ENCODE measurements around the gene SSRP1. TPM values are rescaled to one million over a fixed set of nuclear protein-coding genes. Genes with fewer than 3 reads are reported as not detected.
"Not testable (repeated sequence)": the region's sequence is repeated elsewhere in the genome, so short reads cannot be mapped to it uniquely, and the experiment has no call there.

The SSRP1 gene
- total RNA-seq, 1 donor from 2014 or later = 85.4 TPM

- intact Hi-C loops (cut with DNase I) = no loop called here
- no peaks in the 10 kb centered on the region for H3K27me3 ChIP-seq
- TF ChIP-seq POLR2AphosphoS5 (IDR thresholded peaks at IDR 0.05; ENCODE audit: insufficient read depth in 1 of 2, low read depth in 1 of 2) = no peak
- no peak for TF ChIP-seq CTCF (IDR thresholded peaks at IDR 0.05)
- no peak for TF ChIP-seq POLR2A (IDR thresholded peaks at IDR 0.05)
- H3K9me3 ChIP-seq = no peaks in the 10 kb centered on the region
- no peak for DNase-seq (ENCODE audit: extremely low spot score in 2 of 2)
- H3K27ac ChIP-seq = no peak overlapping the region
- no peak overlapping the region for H3K4me3 ChIP-seq
- no peaks in the 10 kb centered on the region for H3K36me3 ChIP-seq
- peaks cover under 1% of the 10 kb centered on the region for H3K4me1 ChIP-seq
These were observed 27.7 kb upstream of the SSRP1 start for GRCh38 chr11:57363131-57364080.

- Histone ChIP-seq H3K27me3 (no peaks in the 10 kb centered on the region), H3K27ac (no peak overlapping the region), H3K4me3 (no peak overlapping the region), H3K9me3 (no peaks in the 10 kb centered on the region), H3K4me1 (peaks cover 16% of the 10 kb centered on the region), H3K36me3 (no peaks in the 10 kb centered on the region)
- no peak for DNase-seq (ENCODE audit: extremely low spot score in 2 of 2)
- no peak for TF ChIP-seq POLR2AphosphoS5 (IDR thresholded peaks at IDR 0.05; ENCODE audit: insufficient read depth in 1 of 2, low read depth in 1 of 2)
- TF ChIP-seq POLR2A (IDR thresholded peaks at IDR 0.05) = no peak
- TF ChIP-seq CTCF (IDR thresholded peaks at IDR 0.05) = no peak
- intact Hi-C loops (cut with DNase I) = no loop called here
These were observed 26.2 kb upstream of the SSRP1 start for GRCh38 chr11:57361926-57362325.

DNA sequence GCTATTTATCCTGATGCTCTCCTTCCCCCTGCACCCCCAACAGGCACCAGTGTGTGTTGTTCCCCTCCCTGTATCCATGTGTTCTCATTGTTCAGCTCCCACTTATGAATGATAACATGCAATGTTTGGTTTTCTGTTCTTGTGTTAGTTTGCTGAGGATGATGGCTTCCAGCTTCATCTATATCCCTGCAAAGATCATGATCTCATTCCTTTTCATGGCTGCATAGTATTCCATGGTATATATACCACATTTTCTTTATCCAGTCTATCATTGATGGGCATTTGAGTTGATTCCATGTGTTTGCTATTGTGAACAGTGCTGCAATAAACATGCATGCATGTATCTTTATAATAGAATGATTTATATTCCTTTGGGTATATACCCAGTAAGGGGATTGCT lies 25.7 kb upstream of the SSRP1 start:
- H3K4me3 ChIP-seq; intact Hi-C loops (cut with DNase I); H3K9me3 ChIP-seq: not testable (repeated sequence)

GRCh38 chr11:57360991-57361390 lies 25.3 kb upstream of the SSRP1 start:
- no peaks in the 10 kb centered on the region for H3K36me3 ChIP-seq
- TF ChIP-seq POLR2AphosphoS5 (IDR thresholded peaks at IDR 0.05; ENCODE audit: insufficient read depth in 1 of 2, low read depth in 1 of 2) (no peak), CTCF (IDR thresholded peaks at IDR 0.05) (no peak), POLR2A (IDR thresholded peaks at IDR 0.05) (no peak)
- H3K27ac ChIP-seq = no peak overlapping the region
- intact Hi-C loops (cut with DNase I) = no loop called here
- H3K4me1 ChIP-seq = peaks cover 18% of the 10 kb centered on the region
- no peak for DNase-seq (ENCODE audit: extremely low spot score in 2 of 2)
- no peaks in the 10 kb centered on the region for H3K9me3 ChIP-seq
- no peak overlapping the region for H3K4me3 ChIP-seq
- no peaks in the 10 kb centered on the region for H3K27me3 ChIP-seq

More for the DNA sequence above, 25.7 kb upstream of the SSRP1 start:
- H3K27me3 ChIP-seq; H3K27ac ChIP-seq; H3K36me3 ChIP-seq; DNase-seq (ENCODE audit: extremely low spot score in 2 of 2): not testable (repeated sequence)
- peaks cover 18% of the 10 kb centered on the region for H3K4me1 ChIP-seq

DNA sequence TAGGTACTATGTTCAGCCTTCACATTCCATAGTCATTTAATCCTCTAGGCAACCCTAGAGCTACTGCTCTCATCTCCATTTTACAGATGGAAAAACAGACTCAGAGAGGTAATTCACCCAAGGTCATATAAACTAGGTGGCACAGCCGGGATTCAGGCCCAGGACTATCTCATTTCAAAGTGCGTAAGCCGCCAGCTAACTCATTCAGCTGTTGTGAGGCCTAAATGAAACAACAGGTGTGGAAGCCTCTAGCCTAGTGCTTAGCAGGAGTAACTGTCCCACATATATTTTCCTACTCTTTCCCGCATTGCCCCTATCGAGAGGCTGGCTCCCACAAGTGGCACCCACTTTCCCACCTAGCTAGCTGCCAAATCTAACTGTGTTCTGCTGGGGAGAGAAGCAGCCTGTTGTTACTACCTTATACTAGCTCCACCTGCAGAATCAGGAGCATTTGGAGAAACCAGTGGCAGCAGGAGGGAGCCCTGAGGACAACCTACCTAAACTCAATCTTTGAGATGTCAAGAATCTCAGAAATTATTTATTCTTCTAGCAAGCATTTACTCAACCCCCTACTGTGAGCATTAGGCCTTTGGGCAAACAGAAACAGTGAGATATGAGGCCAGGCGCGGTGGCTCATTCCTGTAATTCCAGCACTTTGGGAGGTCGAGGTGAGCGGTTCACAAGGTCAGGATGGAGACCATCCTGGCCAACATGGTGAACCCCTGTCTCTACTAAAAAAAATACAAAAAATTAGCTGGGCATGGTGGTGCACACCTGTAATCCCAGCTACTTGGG lies 24.4 kb upstream of the SSRP1 start:
- Histone ChIP-seq H3K27ac (no peak overlapping the region), H3K36me3 (no peaks in the 10 kb centered on the region), H3K4me3 (no peak overlapping the region), H3K9me3 (no peaks in the 10 kb centered on the region), H3K27me3 (no peaks in the 10 kb centered on the region), H3K4me1 (peaks cover 18% of the 10 kb centered on the region)
- DNase-seq (ENCODE audit: extremely low spot score in 2 of 2) = no peak
- intact Hi-C loops (cut with DNase I) = no loop called here
- no peak for TF ChIP-seq POLR2A (IDR thresholded peaks at IDR 0.05)
- TF ChIP-seq CTCF (IDR thresholded peaks at IDR 0.05) = no peak
- TF ChIP-seq POLR2AphosphoS5 (IDR thresholded peaks at IDR 0.05; ENCODE audit: insufficient read depth in 1 of 2, low read depth in 1 of 2) = no peak
